ENCODE results near the gene DNAJC1. TPM values are rescaled to one million over a fixed set of nuclear protein-coding genes. Genes with fewer than 3 reads are reported as not detected.
A peak's percentile ranks its signal among the peaks of the same experiment; 100 is the strongest.

DNAJC1 gene
- total RNA-seq, 3 donors from 2014 or later (not counting 1 experiment from before 2014, with no cell fraction given): 38.4 to 63.7 (median 50.6) TPM

- Mint-ChIP-seq H3K4me1 (peaks cover 0 to 4% of the 10 kb centered on the region in 2 donors), H3K4me3 (no peak overlapping the region), H3K9me3 (no peaks in the 10 kb centered on the region), H3K27me3 (ENCODE audit: low read depth in 2 of 2) (no peaks in the 10 kb centered on the region), H3K27ac (no peak overlapping the region), H3K36me3 (no peaks in the 10 kb centered on the region)
- H3K27ac ChIP-seq (ENCODE audit: low read length): no peak overlapping the region
- intact Hi-C loops (cut with micrococcal nuclease): no loop called here
- WGBS (ENCODE audit: insufficient coverage): 100% methylated on average over 2 of the region's 2 CpGs
- H3K36me3 ChIP-seq (ENCODE audit: control insufficient read depth, insufficient read depth, low read length): peaks cover 10% of the 10 kb centered on the region
- ATAC-seq: no peak
- H3K27me3 ChIP-seq (ENCODE audit: control insufficient read depth, insufficient read depth, low read length): no peaks in the 10 kb centered on the region
- no peaks in the 10 kb centered on the region for H3K9me3 ChIP-seq (ENCODE audit: control insufficient read depth, insufficient read depth, low read length)
- DNase-seq: no peak
- no peaks in the 10 kb centered on the region for H3K4me1 ChIP-seq (ENCODE audit: control insufficient read depth, insufficient read depth, low read length)
- no peak overlapping the region for H3K4me3 ChIP-seq (ENCODE audit: low read length)
- TF ChIP-seq, protein P1, sequence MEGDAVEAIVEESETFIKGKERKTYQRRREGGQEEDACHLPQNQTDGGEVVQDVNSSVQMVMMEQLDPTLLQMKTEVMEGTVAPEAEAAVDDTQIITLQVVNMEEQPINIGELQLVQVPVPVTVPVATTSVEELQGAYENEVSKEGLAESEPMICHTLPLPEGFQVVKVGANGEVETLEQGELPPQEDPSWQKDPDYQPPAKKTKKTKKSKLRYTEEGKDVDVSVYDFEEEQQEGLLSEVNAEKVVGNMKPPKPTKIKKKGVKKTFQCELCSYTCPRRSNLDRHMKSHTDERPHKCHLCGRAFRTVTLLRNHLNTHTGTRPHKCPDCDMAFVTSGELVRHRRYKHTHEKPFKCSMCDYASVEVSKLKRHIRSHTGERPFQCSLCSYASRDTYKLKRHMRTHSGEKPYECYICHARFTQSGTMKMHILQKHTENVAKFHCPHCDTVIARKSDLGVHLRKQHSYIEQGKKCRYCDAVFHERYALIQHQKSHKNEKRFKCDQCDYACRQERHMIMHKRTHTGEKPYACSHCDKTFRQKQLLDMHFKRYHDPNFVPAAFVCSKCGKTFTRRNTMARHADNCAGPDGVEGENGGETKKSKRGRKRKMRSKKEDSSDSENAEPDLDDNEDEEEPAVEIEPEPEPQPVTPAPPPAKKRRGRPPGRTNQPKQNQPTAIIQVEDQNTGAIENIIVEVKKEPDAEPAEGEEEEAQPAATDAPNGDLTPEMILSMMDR (IDR thresholded peaks at IDR 0.05): no peak
Measured at GRCh38 chr10:21907436-21907835, 96.1 kb downstream of the DNAJC1 start.

DNA sequence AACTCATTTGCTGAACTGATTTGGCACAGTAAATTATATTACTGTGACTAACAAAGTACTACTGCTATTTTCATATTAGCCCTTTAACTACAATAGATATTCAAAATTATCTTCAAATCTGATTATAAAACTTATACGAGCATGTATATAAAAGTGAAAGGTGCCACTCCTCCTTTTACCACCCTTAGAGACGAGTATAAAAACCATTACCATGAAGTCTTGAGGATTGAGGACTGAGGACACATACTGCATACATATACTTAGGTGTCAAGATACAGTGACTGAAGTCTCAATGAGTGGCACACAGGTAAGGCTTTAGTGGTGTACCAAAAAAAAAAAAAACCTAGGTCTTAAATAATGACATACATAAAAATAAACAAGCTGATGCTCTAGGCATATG lies 98.6 kb downstream of the DNAJC1 start:
- H3K27ac ChIP-seq (ENCODE audit: low read length): no peak overlapping the region
- no peaks in the 10 kb centered on the region for H3K36me3 Mint-ChIP-seq
- H3K4me3 ChIP-seq (ENCODE audit: low read length): no peak overlapping the region
- intact Hi-C loops (cut with micrococcal nuclease): no loop called here
- H3K4me3 Mint-ChIP-seq: no peak overlapping the region
- no peaks in the 10 kb centered on the region for H3K9me3 Mint-ChIP-seq
- DNase-seq (no peak), ATAC-seq (no peak)
- no peaks in the 10 kb centered on the region for H3K27me3 Mint-ChIP-seq (ENCODE audit: low read depth in 2 of 2)
- WGBS (ENCODE audit: insufficient coverage): no CpG with 5 or more reads among the region's 2 CpGs
- no peaks in the 10 kb centered on the region for H3K4me1 Mint-ChIP-seq
- peaks cover 13% of the 10 kb centered on the region for H3K36me3 ChIP-seq (ENCODE audit: control insufficient read depth, insufficient read depth, low read length)
- no peaks in the 10 kb centered on the region for H3K4me1 ChIP-seq (ENCODE audit: control insufficient read depth, insufficient read depth, low read length)
- no peak overlapping the region for H3K27ac Mint-ChIP-seq
- TF ChIP-seq, protein P1 (IDR thresholded peaks at IDR 0.05): no peak
- no peaks in the 10 kb centered on the region for H3K27me3 ChIP-seq (ENCODE audit: control insufficient read depth, insufficient read depth, low read length)
- H3K9me3 ChIP-seq (ENCODE audit: control insufficient read depth, insufficient read depth, low read length): no peaks in the 10 kb centered on the region

DNA sequence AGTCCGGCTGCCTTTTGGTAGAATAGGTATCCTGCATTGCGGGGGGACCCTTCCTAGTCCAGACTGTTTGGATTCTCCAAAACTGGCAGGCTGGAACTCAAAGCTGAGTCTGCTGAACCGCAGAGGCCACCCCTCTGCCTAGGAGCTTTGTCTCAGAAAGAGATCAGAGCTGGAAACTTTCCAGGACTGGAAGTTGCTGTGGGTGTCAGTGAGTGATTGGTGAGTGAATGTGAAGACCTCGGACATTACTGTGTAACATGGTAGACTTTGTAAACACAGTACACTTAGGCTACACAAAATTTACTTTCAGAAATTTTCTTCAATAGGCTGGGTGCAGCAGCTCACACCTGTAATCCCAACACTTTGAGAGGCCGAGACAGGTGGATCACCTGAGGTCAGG lies 103.8 kb downstream of the DNAJC1 start:
- Mint-ChIP-seq H3K4me1 (peaks cover 14 to 25% of the 10 kb centered on the region in 2 donors), H3K36me3 (no peaks in the 10 kb centered on the region), H3K4me3 (no peak overlapping the region), H3K27ac (no peak overlapping the region), H3K9me3 (no peaks in the 10 kb centered on the region), H3K27me3 (ENCODE audit: low read depth in 2 of 2) (no peaks in the 10 kb centered on the region)
- no peak overlapping the region for H3K4me3 ChIP-seq (ENCODE audit: low read length)
- no peak overlapping the region for H3K27ac ChIP-seq (ENCODE audit: low read length)
- H3K36me3 ChIP-seq (ENCODE audit: control insufficient read depth, insufficient read depth, low read length): peaks cover 16% of the 10 kb centered on the region
- no peaks in the 10 kb centered on the region for H3K9me3 ChIP-seq (ENCODE audit: control insufficient read depth, insufficient read depth, low read length)
- no peak for DNase-seq
- over 99% methylated on average over 4 of the region's 5 CpGs for WGBS (ENCODE audit: insufficient coverage)
- no peaks in the 10 kb centered on the region for H3K4me1 ChIP-seq (ENCODE audit: control insufficient read depth, insufficient read depth, low read length)
- H3K27me3 ChIP-seq (ENCODE audit: control insufficient read depth, insufficient read depth, low read length): no peaks in the 10 kb centered on the region
- TF ChIP-seq, protein P1 (IDR thresholded peaks at IDR 0.05): no peak
- intact Hi-C loops (cut with micrococcal nuclease): no loop called here
- no peak for ATAC-seq

DNA sequence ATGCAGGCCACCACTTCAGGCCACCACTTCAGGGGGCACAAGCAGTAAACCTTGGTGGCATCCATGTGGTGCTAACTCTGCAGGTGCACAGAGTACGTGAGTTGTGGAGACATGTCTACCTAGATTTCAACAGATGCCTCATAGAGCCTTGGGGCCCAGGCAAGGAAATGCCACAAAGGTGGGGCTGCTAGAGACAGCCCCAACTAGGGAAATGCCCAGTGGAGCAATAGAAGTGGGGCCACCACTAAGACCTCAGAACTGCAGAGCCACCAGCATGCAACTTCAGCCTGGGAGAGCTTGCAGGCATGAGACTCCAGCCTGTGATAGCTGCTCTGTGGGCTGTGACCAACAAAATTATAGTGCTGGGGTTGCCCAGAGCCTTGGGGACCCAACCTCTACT lies 107.6 kb downstream of the DNAJC1 start:
- peaks cover 0 to 6% of the 10 kb centered on the region in 2 donors for H3K9me3 Mint-ChIP-seq
- no peaks in the 10 kb centered on the region for H3K27me3 ChIP-seq (ENCODE audit: control insufficient read depth, insufficient read depth, low read length)
- H3K9me3 ChIP-seq (ENCODE audit: control insufficient read depth, insufficient read depth, low read length): no peaks in the 10 kb centered on the region
- H3K27me3 Mint-ChIP-seq (ENCODE audit: low read depth in 2 of 2): no peaks in the 10 kb centered on the region
- TF ChIP-seq, protein P1 (IDR thresholded peaks at IDR 0.05): no peak
- H3K4me3 ChIP-seq (ENCODE audit: low read length): no peak overlapping the region
- DNase-seq: no peak
- no peak overlapping the region for H3K27ac Mint-ChIP-seq
- peaks cover 17% of the 10 kb centered on the region for H3K36me3 Mint-ChIP-seq
- peaks cover 2% of the 10 kb centered on the region for H3K4me1 ChIP-seq (ENCODE audit: control insufficient read depth, insufficient read depth, low read length)
- intact Hi-C loops (cut with micrococcal nuclease): no loop called here
- 91% methylated on average over 1 of the region's 1 CpG for WGBS (ENCODE audit: insufficient coverage)
- no peak overlapping the region for H3K27ac ChIP-seq (ENCODE audit: low read length)
- no peak overlapping the region for H3K4me3 Mint-ChIP-seq
- peak in 1 of 3 donors; percentile 31 for ATAC-seq
- H3K4me1 Mint-ChIP-seq: peaks cover 24 to 37% of the 10 kb centered on the region in 2 donors
- H3K36me3 ChIP-seq (ENCODE audit: control insufficient read depth, insufficient read depth, low read length): peaks cover 7% of the 10 kb centered on the region

All from natural killer cell (primary cell).